Measurements from ENCODE around the gene CXCL17. TPM values are rescaled to one million over a fixed set of nuclear protein-coding genes. Genes with fewer than 3 reads are reported as not detected.
A peak's percentile ranks its signal among the peaks of the same experiment; 100 is the strongest.

Gene CXCL17
- total and polyA plus RNA-seq, 2 donors (not counting 1 experiment from before 2014, with no cell fraction given) = not detected

GRCh38 chr19:42423462-42424344, 19.0 kb downstream of the CXCL17 start:
- H3K4me1 Mint-ChIP-seq = peaks cover 46% of the 10 kb centered on the region
- intact Hi-C loops (cut with micrococcal nuclease) = loop anchor here (1.0 to 5.0 kb wide), 7 partner anchors 15 to 296 kb away; partner anchors contain the start of genes MEGF8, PAFAH1B3 and PRR19
- H3K27me3 ChIP-seq (replicated peaks in 1 of 4; ENCODE audit: control extremely low read depth in 1 of 4, control insufficient read depth in 3 of 4, insufficient read depth in 4 of 4, low read length in 3 of 4) = peaks cover 0 to 2% (median 0%) of the 10 kb centered on the region in 4 experiments
- peak overlapping the region; percentile 78 to 85 for H3K27ac ChIP-seq (ENCODE audit: low read length in 2 of 2)
- CTCF ChIA-PET = interaction anchor here (0.6 to 4.1 kb wide), 16 partner anchors 11 to 1109 kb away, joined by 3 to 25 read pairs (median 4); partner anchors contain the start of genes CEACAM1 and ZNF575
- POLR2A ChIA-PET = interaction anchor here (0.6 to 1.4 kb wide), 10 partner anchors 11 to 1245 kb away, joined by 3 to 5 read pairs (median 4); partner anchors contain the start of genes PAFAH1B3, PRR19 and ZNF574
- WGBS (ENCODE audit: insufficient coverage) = 7% methylated on average over 57 of the region's 65 CpGs
- H3K27me3 Mint-ChIP-seq = no peaks in the 10 kb centered on the region
- H3K4me3 ChIP-seq (ENCODE audit: control extremely low read depth in 1 of 5, extremely low read depth in 1 of 5, insufficient read depth in 1 of 5, low read depth in 2 of 5, low read length in 4 of 5) = peak overlapping the region; percentile 75 to 98 (median 85)
- peaks cover 22 to 40% of the 10 kb centered on the region in 2 donors for H3K4me1 ChIP-seq (ENCODE audit: control insufficient read depth in 2 of 2, insufficient read depth in 2 of 2, low read length in 2 of 2)
- TF ChIP-seq CTCF (IDR thresholded peaks at IDR 0.05) = no peak
- TF ChIP-seq EZH2 (IDR thresholded peaks at IDR 0.05; ENCODE audit: borderline replicate concordance, insufficient read depth, low read depth, low read length, poor library complexity, severe bottlenecking) = no peak
- peaks cover 39% of the 10 kb centered on the region for H4K20me1 ChIP-seq (ENCODE audit: control insufficient read depth, insufficient read depth, low read length, poor library complexity, severe bottlenecking)
- H3K9ac ChIP-seq (ENCODE audit: low read length) = peak overlapping the region; percentile 97
- H3K4me3 Mint-ChIP-seq = peak overlapping the region; percentile 98
- H3K9me3 Mint-ChIP-seq (ENCODE audit: insufficient read depth) = no peaks in the 10 kb centered on the region
- H3K36me3 ChIP-seq (replicated peaks in 1 of 2; ENCODE audit: control extremely low read depth in 1 of 2, control insufficient read depth in 1 of 2, extremely low read depth in 1 of 2, insufficient read depth in 2 of 2, low read length in 1 of 2) = peaks cover 0 to 5% of the 10 kb centered on the region in 2 experiments
- H3K79me2 ChIP-seq (ENCODE audit: control insufficient read depth, insufficient read depth, low read length) = peaks cover 37% of the 10 kb centered on the region
- DNase-seq = peak; percentile 96
- H3K27ac Mint-ChIP-seq = peak overlapping the region; percentile 99
- peaks cover 0 to 5% (median 0%) of the 10 kb centered on the region in 3 donors for H3K9me3 ChIP-seq (ENCODE audit: control extremely low read depth in 1 of 3, control insufficient read depth in 2 of 3, insufficient read depth in 1 of 3, low read length in 2 of 3)
- peak overlapping the region; percentile 91 for H2AFZ ChIP-seq (ENCODE audit: insufficient read depth, low read depth, low read length, poor library complexity, severe bottlenecking)
- H3K4me2 ChIP-seq (replicated peaks; ENCODE audit: low read depth, low read length, poor library complexity, severe bottlenecking) = peak overlapping the region; percentile 98
- ATAC-seq (ENCODE audit: low read depth) = peak; percentile 88
